AG04450 (cell line): ENCODE measurements around the gene HIRIP3. TPM values are rescaled to one million over a fixed set of nuclear protein-coding genes. Genes with fewer than 3 reads are reported as not detected.

Experiments used
- CTCF ChIA-PET: fragments of 300-600, 350-600 bp; formaldehyde crosslinking; extraction: SDS; loops from one replicate; lab custom pipeline; 2022; ENCODE audit warnings: antibody characterized with exemption, inconsistent platforms; lab: Charles Lee
- POLR2A ChIA-PET: fragments of 350-600 bp; formaldehyde crosslinking; extraction: SDS; loops from one replicate; lab custom pipeline; 2021; ENCODE audit warnings: antibody characterized with exemption, inconsistent platforms; lab: Yijun Ruan, JAX
- DNase-seq: peaks from one replicate; pipeline ENCODE4 v3.0.0-alpha.2; 2011; ENCODE audit warnings: low read depth, low spot score
- H3K27ac ChIP-seq: one replicate; pipeline ENCODE4 v1.5.1; 2012; ENCODE audit warnings: low read depth, low read length, control low read depth
- H3K27me3 ChIP-seq: one replicate; pipeline ENCODE4 v1.6.0; 2012; ENCODE audit warnings: low read length; ENCODE audit not compliant: control insufficient read depth, insufficient read depth
- H3K4me3 ChIP-seq: 2 replicates; pipeline ENCODE4 v1.5.1; 2011; ENCODE audit warnings: mild to moderate bottlenecking, low read depth, low read length, control low read depth
- H3K9me3 ChIP-seq: 2 replicates; pipeline ENCODE4 v1.5.1; 2012; ENCODE audit warnings: low read length; ENCODE audit not compliant: control insufficient read depth, insufficient read depth
- polyA plus RNA-seq: library from polyadenylated mRNA; depleted of rRNA; stranded (reverse); fragments of >200 nt; gene quantifications from 2 replicates; pipeline ENCODE4 v1.2.3, GENCODE V29; 2011
- TF ChIP-seq, protein P1 (sequence below): IDR thresholded peaks from 2 replicates; pipeline ENCODE4 v1.5.1; 2011; ENCODE audit warnings: low read depth, low read length, control low read depth, inconsistent platforms

The HIRIP3 gene
- polyA plus RNA-seq, 1 experiment: 2.5 TPM

DNA sequence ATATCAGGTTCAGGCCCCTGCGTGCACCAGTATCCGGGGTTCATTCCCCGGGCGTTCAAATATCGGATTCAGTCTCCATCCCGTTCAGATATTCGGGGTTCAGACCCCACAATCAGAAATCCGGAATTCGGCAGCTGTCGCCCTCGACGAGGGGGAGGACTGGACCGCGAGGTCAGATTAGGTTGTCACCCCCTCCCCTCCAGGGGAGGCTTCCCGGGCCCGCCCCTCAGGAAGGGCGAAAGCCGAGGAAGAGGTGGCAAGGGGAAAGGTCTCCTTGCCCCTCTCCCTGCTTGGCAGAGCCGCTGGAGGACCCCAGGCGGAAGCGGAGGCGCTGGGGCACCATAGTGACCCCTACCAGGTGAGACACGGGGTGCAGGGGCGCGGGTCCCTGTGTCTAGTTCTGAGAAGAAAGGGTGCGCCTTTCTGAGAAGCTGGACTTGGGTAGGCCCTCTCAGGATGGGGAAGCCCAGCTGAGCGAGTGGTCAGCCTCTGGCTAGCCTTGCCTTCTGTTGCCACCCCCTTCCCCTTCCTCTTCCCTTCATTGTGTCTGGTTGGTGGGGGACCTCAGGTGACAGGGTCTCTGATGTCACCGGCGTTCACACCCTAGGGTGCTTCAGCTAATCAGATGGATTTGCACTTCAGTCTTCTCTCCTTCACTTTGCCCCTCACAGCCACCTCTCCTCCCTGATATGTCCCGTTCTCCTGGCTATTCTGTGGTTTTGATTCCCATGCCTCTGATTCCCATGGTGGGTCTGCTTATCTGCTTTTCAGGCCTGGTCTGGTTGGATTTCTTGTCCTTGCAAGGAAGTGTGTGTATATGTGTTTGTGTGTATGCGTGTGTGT, 20.9 kb downstream of the HIRIP3 start:
- no peak for DNase-seq
- H3K27ac ChIP-seq: peak overlapping the region; percentile 31
- ChIA-PET CTCF (interaction anchor here (2.4 kb wide), 1 partner anchor 126 kb away, joined by 12 read pairs; no protein-coding TSS in a partner anchor), POLR2A (interaction anchor here (0.6 to 1.5 kb wide), 3 partner anchors 31 to 298 kb away, joined by 5 to 7 read pairs (median 5); no protein-coding TSS in a partner anchor)
- H3K4me3 ChIP-seq: peak overlapping the region; percentile 92
- TF ChIP-seq, protein P1, sequence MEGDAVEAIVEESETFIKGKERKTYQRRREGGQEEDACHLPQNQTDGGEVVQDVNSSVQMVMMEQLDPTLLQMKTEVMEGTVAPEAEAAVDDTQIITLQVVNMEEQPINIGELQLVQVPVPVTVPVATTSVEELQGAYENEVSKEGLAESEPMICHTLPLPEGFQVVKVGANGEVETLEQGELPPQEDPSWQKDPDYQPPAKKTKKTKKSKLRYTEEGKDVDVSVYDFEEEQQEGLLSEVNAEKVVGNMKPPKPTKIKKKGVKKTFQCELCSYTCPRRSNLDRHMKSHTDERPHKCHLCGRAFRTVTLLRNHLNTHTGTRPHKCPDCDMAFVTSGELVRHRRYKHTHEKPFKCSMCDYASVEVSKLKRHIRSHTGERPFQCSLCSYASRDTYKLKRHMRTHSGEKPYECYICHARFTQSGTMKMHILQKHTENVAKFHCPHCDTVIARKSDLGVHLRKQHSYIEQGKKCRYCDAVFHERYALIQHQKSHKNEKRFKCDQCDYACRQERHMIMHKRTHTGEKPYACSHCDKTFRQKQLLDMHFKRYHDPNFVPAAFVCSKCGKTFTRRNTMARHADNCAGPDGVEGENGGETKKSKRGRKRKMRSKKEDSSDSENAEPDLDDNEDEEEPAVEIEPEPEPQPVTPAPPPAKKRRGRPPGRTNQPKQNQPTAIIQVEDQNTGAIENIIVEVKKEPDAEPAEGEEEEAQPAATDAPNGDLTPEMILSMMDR: no peak
- no peaks in the 10 kb centered on the region for H3K27me3 ChIP-seq
- H3K9me3 ChIP-seq: no peaks in the 10 kb centered on the region; the same call in 1 of the 2 replicates

DNA sequence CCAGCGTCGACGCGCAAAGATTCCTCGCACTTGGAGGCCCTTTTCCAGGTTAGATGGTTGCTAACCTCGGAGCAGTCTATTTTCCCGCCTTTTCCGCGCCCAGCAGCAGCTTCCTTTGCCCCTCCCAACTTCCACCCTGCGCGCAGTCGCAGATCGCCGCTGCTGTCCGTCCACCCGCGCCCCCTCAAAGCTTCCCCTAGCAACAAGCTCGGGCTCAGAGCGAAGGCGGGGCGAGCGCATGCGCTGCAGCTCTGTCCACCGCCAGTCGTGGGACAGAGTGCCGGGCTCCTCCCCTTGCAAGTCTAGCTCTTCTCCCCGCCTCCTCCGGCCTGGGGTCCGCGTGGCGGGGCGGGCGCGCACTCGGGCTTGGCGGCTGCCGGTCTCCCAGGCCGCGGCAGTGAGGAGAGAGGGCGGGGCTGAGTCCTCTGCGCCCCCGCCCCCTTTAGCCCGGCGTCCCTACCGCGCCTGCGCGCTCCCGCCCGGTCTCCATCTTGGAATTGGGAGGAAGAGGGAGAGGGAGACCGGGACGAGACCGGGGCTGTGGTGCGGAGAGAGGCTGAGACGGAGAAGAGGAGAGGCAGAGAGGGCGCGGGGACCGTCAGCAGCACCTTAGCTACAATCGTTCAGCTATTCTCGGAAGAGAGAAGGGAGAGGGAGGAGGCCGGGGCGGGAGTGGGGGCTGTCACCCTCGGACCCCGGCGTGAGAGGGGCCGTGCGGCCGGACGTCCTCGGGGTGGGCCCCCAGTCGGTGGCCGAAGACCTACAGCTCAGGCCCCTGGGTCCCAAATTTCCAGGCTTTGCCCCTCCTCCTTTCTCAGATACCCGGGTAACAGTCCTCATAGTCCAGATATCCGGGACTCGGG, 21.8 kb downstream of the HIRIP3 start, which contains the start of gene TAOK2:
TAOK2 (plus strand) TSS at position 485 of the 863 bp plus-strand sequence. CDS start 3,905 bp downstream, outside the sequence.
- peak; percentile 99 for DNase-seq
- Histone ChIP-seq H3K27me3 (no peaks in the 10 kb centered on the region), H3K27ac (peak within 1 kb of the TSS; percentile 31), H3K9me3 (no peaks in the 10 kb centered on the region; the same call in 1 of the 2 replicates), H3K4me3 (peak within 1 kb of the TSS; percentile 92)
- TF ChIP-seq, protein P1: no peak
- CTCF ChIA-PET: interaction anchor here (1.7 to 2.9 kb wide), 4 partner anchors 12 to 166 kb away, joined by 6 to 13 read pairs (median 10); partner anchors contain the start of gene TMEM219
- POLR2A ChIA-PET: interaction anchor here (0.5 to 1.5 kb wide), 13 partner anchors 12 to 166 kb away, joined by 3 to 21 read pairs (median 4); partner anchors contain the start of genes ALDOA, CDIPT, HIRIP3 and KCTD13

GRCh38 chr16:29972992-29973383, 22.4 kb downstream of the HIRIP3 start:
- Histone ChIP-seq H3K4me3 (no peak overlapping the region), H3K9me3 (no peaks in the 10 kb centered on the region; the same call in 1 of the 2 replicates), H3K27me3 (no peaks in the 10 kb centered on the region), H3K27ac (no peak overlapping the region)
- no peak for DNase-seq
- TF ChIP-seq, protein P1: no peak
- POLR2A ChIA-PET: interaction anchor here (0.5 to 1.5 kb wide), 12 partner anchors 11 to 166 kb away, joined by 3 to 21 read pairs (median 4); partner anchors contain the start of genes ALDOA, CDIPT, HIRIP3 and KCTD13
- CTCF ChIA-PET: interaction anchor here (1.7 to 2.9 kb wide), 4 partner anchors 11 to 165 kb away, joined by 6 to 13 read pairs (median 10); partner anchors contain the start of gene TMEM219

DNA sequence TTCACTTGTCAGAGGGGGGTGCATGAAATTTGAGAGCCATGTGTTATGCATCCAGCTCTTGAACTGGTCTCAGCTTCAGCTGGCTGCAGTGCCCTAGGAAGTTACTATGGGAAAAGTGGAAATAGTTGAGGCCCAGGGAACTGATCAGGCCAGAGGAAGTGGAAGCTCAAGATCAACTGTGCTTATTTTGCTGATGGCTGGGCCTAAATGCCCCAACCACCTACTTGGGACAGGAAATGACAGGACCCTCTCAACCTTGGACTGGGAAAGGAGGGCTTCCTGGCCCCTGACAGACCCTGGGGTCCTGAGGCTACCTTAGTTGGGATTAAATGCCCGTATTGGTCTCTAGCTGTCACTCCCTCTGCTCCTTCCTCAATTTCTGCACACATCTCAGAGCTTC, 22.9 kb downstream of the HIRIP3 start:
- Histone ChIP-seq H3K27me3 (no peaks in the 10 kb centered on the region), H3K27ac (no peak overlapping the region), H3K9me3 (no peaks in the 10 kb centered on the region; the same call in 1 of the 2 replicates), H3K4me3 (no peak overlapping the region)
- ChIA-PET CTCF (interaction anchor here (1.7 to 2.9 kb wide), 4 partner anchors 11 to 165 kb away, joined by 6 to 13 read pairs (median 10); partner anchors contain the start of gene TMEM219), POLR2A (interaction anchor here (1.5 kb wide), 1 partner anchor 11 kb away, joined by 17 read pairs; the partner anchor contains the start of gene TMEM219)
- TF ChIP-seq, protein P1: no peak
- DNase-seq: no peak
